HG03520 (cell line): Measurements from ENCODE around the gene TMEM256.

Source experiments
- ATAC-seq: cut with Tn5 transposase; IDR thresholded peaks from one replicate; pipeline ENCODE4 v1.9.1; 2021; ENCODE audit warnings: mild to moderate bottlenecking, moderate library complexity; ENCODE audit not compliant: unreplicated experiment

The TMEM256 gene

GRCh38 chr17:7403977-7404736 lies at the start of gene TMEM256:
TSS of gene TMEM256 (minus strand) at chr17:7404097. CDS start at chr17:7404084, 13 bp downstream.
- ATAC-seq = peak; percentile 87

GRCh38 chr17:7448461-7448860 lies 44.6 kb upstream of the TMEM256 start:
- no peak for ATAC-seq

- ATAC-seq = no peak
Observed at GRCh38 chr17:7445619-7445968, 41.7 kb upstream of the TMEM256 start.

GRCh38 chr17:7444682-7445618 lies 41.1 kb upstream of the TMEM256 start, which contains the start of gene CHRNB1:
TSS of gene CHRNB1 (plus strand) at chr17:7445061. CDS start at chr17:7445128, 67 bp downstream.
- no peak for ATAC-seq

- no peak for ATAC-seq
Observed at GRCh38 chr17:7443499-7444485, 39.9 kb upstream of the TMEM256 start.

- ATAC-seq = no peak
Observed at GRCh38 chr17:7442142-7442541, 38.2 kb upstream of the TMEM256 start.

- no peak for ATAC-seq
Observed at GRCh38 chr17:7441266-7441665, 37.4 kb upstream of the TMEM256 start.

- no peak for ATAC-seq
Observed at GRCh38 chr17:7440834-7441195, 36.9 kb upstream of the TMEM256 start.

GRCh38 chr17:7440113-7440833 lies 36.4 kb upstream of the TMEM256 start:
- no peak for ATAC-seq

- no peak for ATAC-seq
Observed at GRCh38 chr17:7439462-7440112, 35.7 kb upstream of the TMEM256 start, which contains the start of gene FGF11. TSS of gene FGF11 (plus strand) at chr17:7439512. CDS start at chr17:7439621, 109 bp downstream.

GRCh38 chr17:7438656-7439460 lies 35.0 kb upstream of the TMEM256 start:
- no peak for ATAC-seq

GRCh38 chr17:7437950-7438614 lies 34.2 kb upstream of the TMEM256 start:
- no peak for ATAC-seq

- no peak for ATAC-seq
Observed at GRCh38 chr17:7437369-7437863, 33.5 kb upstream of the TMEM256 start.

- no peak for ATAC-seq
Observed at GRCh38 chr17:7436556-7437368, 32.9 kb upstream of the TMEM256 start.

- ATAC-seq = no peak
Observed at GRCh38 chr17:7435676-7436555, 32.0 kb upstream of the TMEM256 start.

GRCh38 chr17:7432296-7432695 lies 28.4 kb upstream of the TMEM256 start:
- ATAC-seq = no peak
